Measurements from ENCODE around the gene ICE2. TPM values are rescaled to one million over a fixed set of nuclear protein-coding genes. Genes with fewer than 3 reads are reported as not detected.

Gene ICE2
- total RNA-seq, 1 experiment from 2014 or later = 45.8 TPM

GRCh38 chr15:60512937-60513336 is 34.0 kb upstream of the ICE2 start:
- Histone ChIP-seq H3K4me3 (ENCODE audit: insufficient read depth, low read depth, low read length) (no peak overlapping the region), H3K27me3 (ENCODE audit: control insufficient read depth, insufficient read depth, low read length) (no peaks in the 10 kb centered on the region), H3K36me3 (replicated peaks; ENCODE audit: control insufficient read depth, insufficient read depth, low read length) (no peaks in the 10 kb centered on the region)
- DNase-seq = no peak

- Histone ChIP-seq H3K4me3 (ENCODE audit: insufficient read depth, low read depth, low read length) (no peak overlapping the region), H3K36me3 (replicated peaks; ENCODE audit: control insufficient read depth, insufficient read depth, low read length) (no peaks in the 10 kb centered on the region), H3K27me3 (ENCODE audit: control insufficient read depth, insufficient read depth, low read length) (no peaks in the 10 kb centered on the region)
- no peak for DNase-seq
Observed at GRCh38 chr15:60511351-60512031, 32.5 kb upstream of the ICE2 start.

- no peak for DNase-seq
Observed at GRCh38 chr15:60510006-60510405, 31.1 kb upstream of the ICE2 start.

GRCh38 chr15:60509470-60509869 is 30.5 kb upstream of the ICE2 start:
- no peaks in the 10 kb centered on the region for H3K36me3 ChIP-seq (replicated peaks; ENCODE audit: control insufficient read depth, insufficient read depth, low read length)
- H3K27me3 ChIP-seq (ENCODE audit: control insufficient read depth, insufficient read depth, low read length) = no peaks in the 10 kb centered on the region
- DNase-seq = no peak
- no peak overlapping the region for H3K4me3 ChIP-seq (ENCODE audit: insufficient read depth, low read depth, low read length)

More at GRCh38 chr15:60510006-60510405, 31.1 kb upstream of the ICE2 start:
- Histone ChIP-seq H3K36me3 (replicated peaks; ENCODE audit: control insufficient read depth, insufficient read depth, low read length) (no peaks in the 10 kb centered on the region), H3K4me3 (ENCODE audit: insufficient read depth, low read depth, low read length) (no peak overlapping the region), H3K27me3 (ENCODE audit: control insufficient read depth, insufficient read depth, low read length) (no peaks in the 10 kb centered on the region)

- Histone ChIP-seq H3K27me3 (ENCODE audit: control insufficient read depth, insufficient read depth, low read length) (no peaks in the 10 kb centered on the region), H3K4me3 (ENCODE audit: insufficient read depth, low read depth, low read length) (no peak overlapping the region), H3K36me3 (replicated peaks; ENCODE audit: control insufficient read depth, insufficient read depth, low read length) (no peaks in the 10 kb centered on the region)
- DNase-seq = no peak
Observed at GRCh38 chr15:60508442-60508841, 29.5 kb upstream of the ICE2 start.

- peak; percentile 28 for DNase-seq
- Histone ChIP-seq H3K4me3 (ENCODE audit: insufficient read depth, low read depth, low read length) (no peak overlapping the region), H3K27me3 (ENCODE audit: control insufficient read depth, insufficient read depth, low read length) (no peaks in the 10 kb centered on the region), H3K36me3 (replicated peaks; ENCODE audit: control insufficient read depth, insufficient read depth, low read length) (no peaks in the 10 kb centered on the region)
Observed at GRCh38 chr15:60507596-60508424, 28.9 kb upstream of the ICE2 start.

GRCh38 chr15:60496853-60497252 is 17.9 kb upstream of the ICE2 start:
- no peak overlapping the region for H3K4me3 ChIP-seq (ENCODE audit: insufficient read depth, low read depth, low read length)
- no peak for DNase-seq
- no peaks in the 10 kb centered on the region for H3K36me3 ChIP-seq (replicated peaks; ENCODE audit: control insufficient read depth, insufficient read depth, low read length)
- H3K27me3 ChIP-seq (ENCODE audit: control insufficient read depth, insufficient read depth, low read length) = no peaks in the 10 kb centered on the region

GRCh38 chr15:60494108-60494507 is 15.2 kb upstream of the ICE2 start:
- H3K4me3 ChIP-seq (ENCODE audit: insufficient read depth, low read depth, low read length) = no peak overlapping the region
- H3K27me3 ChIP-seq (ENCODE audit: control insufficient read depth, insufficient read depth, low read length) = no peaks in the 10 kb centered on the region
- no peaks in the 10 kb centered on the region for H3K36me3 ChIP-seq (replicated peaks; ENCODE audit: control insufficient read depth, insufficient read depth, low read length)
- no peak for DNase-seq

GRCh38 chr15:60493166-60493565 is 14.2 kb upstream of the ICE2 start:
- Histone ChIP-seq H3K27me3 (ENCODE audit: control insufficient read depth, insufficient read depth, low read length) (no peaks in the 10 kb centered on the region), H3K4me3 (ENCODE audit: insufficient read depth, low read depth, low read length) (no peak overlapping the region), H3K36me3 (replicated peaks; ENCODE audit: control insufficient read depth, insufficient read depth, low read length) (no peaks in the 10 kb centered on the region)
- DNase-seq = no peak

GRCh38 chr15:60486742-60487141 is 7.8 kb upstream of the ICE2 start:
- DNase-seq = no peak
- Histone ChIP-seq H3K4me3 (ENCODE audit: insufficient read depth, low read depth, low read length) (no peak overlapping the region), H3K27me3 (ENCODE audit: control insufficient read depth, insufficient read depth, low read length) (no peaks in the 10 kb centered on the region), H3K36me3 (replicated peaks; ENCODE audit: control insufficient read depth, insufficient read depth, low read length) (no peaks in the 10 kb centered on the region)

- Histone ChIP-seq H3K27me3 (ENCODE audit: control insufficient read depth, insufficient read depth, low read length) (no peaks in the 10 kb centered on the region), H3K36me3 (replicated peaks; ENCODE audit: control insufficient read depth, insufficient read depth, low read length) (no peaks in the 10 kb centered on the region)
- no peak for DNase-seq
Observed at GRCh38 chr15:60485365-60486055, 6.6 kb upstream of the ICE2 start.

GRCh38 chr15:60483042-60483441 is 4.1 kb upstream of the ICE2 start:
- Histone ChIP-seq H3K36me3 (replicated peaks; ENCODE audit: control insufficient read depth, insufficient read depth, low read length) (no peaks in the 10 kb centered on the region), H3K27me3 (ENCODE audit: control insufficient read depth, insufficient read depth, low read length) (no peaks in the 10 kb centered on the region), H3K4me3 (ENCODE audit: insufficient read depth, low read depth, low read length) (no peak overlapping the region)
- no peak for DNase-seq

More at GRCh38 chr15:60485365-60486055, 6.6 kb upstream of the ICE2 start:
- H3K4me3 ChIP-seq (ENCODE audit: insufficient read depth, low read depth, low read length) = no peak overlapping the region

- DNase-seq = no peak
- H3K4me3 ChIP-seq (ENCODE audit: insufficient read depth, low read depth, low read length) = no peak overlapping the region
- no peaks in the 10 kb centered on the region for H3K27me3 ChIP-seq (ENCODE audit: control insufficient read depth, insufficient read depth, low read length)
- no peaks in the 10 kb centered on the region for H3K36me3 ChIP-seq (replicated peaks; ENCODE audit: control insufficient read depth, insufficient read depth, low read length)
Observed at GRCh38 chr15:60480888-60481287, 1.9 kb upstream of the ICE2 start.

GRCh38 chr15:60480149-60480548 is 1.2 kb upstream of the ICE2 start:
- Histone ChIP-seq H3K27me3 (ENCODE audit: control insufficient read depth, insufficient read depth, low read length) (no peaks in the 10 kb centered on the region), H3K4me3 (ENCODE audit: insufficient read depth, low read depth, low read length) (no peak overlapping the region), H3K36me3 (replicated peaks; ENCODE audit: control insufficient read depth, insufficient read depth, low read length) (no peaks in the 10 kb centered on the region; the same call in 1 of the 2 replicates)
- DNase-seq = no peak

Measured in H7 (cell line).